Pancreas (tissue), 10 donors: ENCODE results near the gene ITPA. TPM values are rescaled to one million over a fixed set of nuclear protein-coding genes. Genes with fewer than 3 reads are reported as not detected.

Experiments used
- ATAC-seq, 4 donors: fragments of 200-7000 bp; cut with Tn5 transposase; one replicate each; pipeline versions ENCODE4 v1.8.0 to v1.9.1; 2020; ENCODE audit warnings: mild to moderate bottlenecking in 4 of 4, moderate library complexity in 4 of 4
- DNase-seq, 6 donors: peaks; one replicate each; pipeline ENCODE4 v3.0.0-alpha.2; 2020
- FAIRE-seq: peaks from 2 replicates; lab custom pipeline; 2012; peaks lifted over from hg19 to GRCh38; lab: Jason Lieb, UNC
- H3K27ac ChIP-seq, 4 donors: fragments of 200-600 bp; sonication (generic); 1 replicate in 3 of 4; 2 replicates in 1 of 4; pipeline versions ENCODE4 v1.5.0 to v1.8.0; 2020
- H3K27me3 ChIP-seq, 4 donors: fragments of 200-600 bp; one replicate each; pipeline ENCODE4 v1.8.0; 2021
- H3K36me3 ChIP-seq, 3 donors: fragments of 200-600 bp; sonication (generic) in 1 of 3; one replicate each; pipeline versions ENCODE4 v1.5.0 to v1.8.0; 2020 to 2021
- H3K4me1 ChIP-seq, 3 donors: fragments of 200-600 bp; one replicate each; pipeline ENCODE4 v1.8.0; 2021
- H3K4me3 ChIP-seq, 4 donors: fragments of 200-600 bp; sonication (generic) in 2 of 4; one replicate each; pipeline versions ENCODE4 v1.5.0 to v1.8.0; 2020 to 2021
- H3K9me3 ChIP-seq, 4 donors: fragments of 200-600 bp; one replicate each; pipeline ENCODE4 v1.8.0; 2021
- WGBS, 2 donors: extraction: QIAGEN DNeasy Blood & Tissue Kit; methylation state at CpG; one replicate each; pipeline ENCODE4 v1.1.7; 2013; 5-methylcytosine and 5-hydroxymethylcytosine counted together
- intact Hi-C, 3 donors: fragments of 100-400 bp; cut with DNase I; formaldehyde crosslinking; loops; one replicate each; pipeline versions ENCODE4 v1.11.1 to v1.14.2; 2022
- polyA plus RNA-seq, 2 donors: library from polyadenylated mRNA; stranded (reverse); fragments of 200-250 nt; gene quantifications; one replicate each; pipeline ENCODE4 v1.2.3, GENCODE V29; 2013
- total RNA-seq, 6 donors: library from RNA; stranded (reverse); fragmentation: NEBNext Ultra II Directional in 4 of 6; extraction: Animal tissue kit (Norgen Biotek cat#: 25700) in 4 of 6; gene quantifications; one replicate each; pipeline versions ENCODE4 v1.2.1 to v1.2.4, GENCODE V29; 2021 to 2023
- TF ChIP-seq, protein P1 (sequence below), 4 donors: fragments of 200-600 bp; sonication (generic) in 3 of 4; IDR thresholded peaks; one replicate each; pipeline versions ENCODE4 v1.5.0 to v1.8.0; 2021; ENCODE audit warnings: antibody characterized with exemption in 4 of 4
- donor health status: healthy with polysubstance abuse.
- donor health status: DM: no; HTN: no; CAD: no; lungs with moderate emphysema.
- donor health status: DM: no; HTN: no; CAD: no.
- donor health status: control.
- donor health status: control.
- donor health status: Bipolar disorder and iron deficiency.
- donor health status: DM: yes; HTN: yes; CAD: no.
- donor health status: DM: no; HTN: no; CAD: no.
- donor health status: DM: no; HTN: no; CAD: no.
- donor health status: DM: yes; HTN: yes; CAD: no.

The ITPA gene
- total and polyA plus RNA-seq, 8 donors: 14.2 to 111 (median 25.9) TPM

- 86 to 87% methylated on average over 5 of the region's 5 CpGs for WGBS, 2 donors
- intact Hi-C loops: no loop called here
- TF ChIP-seq, protein P1, sequence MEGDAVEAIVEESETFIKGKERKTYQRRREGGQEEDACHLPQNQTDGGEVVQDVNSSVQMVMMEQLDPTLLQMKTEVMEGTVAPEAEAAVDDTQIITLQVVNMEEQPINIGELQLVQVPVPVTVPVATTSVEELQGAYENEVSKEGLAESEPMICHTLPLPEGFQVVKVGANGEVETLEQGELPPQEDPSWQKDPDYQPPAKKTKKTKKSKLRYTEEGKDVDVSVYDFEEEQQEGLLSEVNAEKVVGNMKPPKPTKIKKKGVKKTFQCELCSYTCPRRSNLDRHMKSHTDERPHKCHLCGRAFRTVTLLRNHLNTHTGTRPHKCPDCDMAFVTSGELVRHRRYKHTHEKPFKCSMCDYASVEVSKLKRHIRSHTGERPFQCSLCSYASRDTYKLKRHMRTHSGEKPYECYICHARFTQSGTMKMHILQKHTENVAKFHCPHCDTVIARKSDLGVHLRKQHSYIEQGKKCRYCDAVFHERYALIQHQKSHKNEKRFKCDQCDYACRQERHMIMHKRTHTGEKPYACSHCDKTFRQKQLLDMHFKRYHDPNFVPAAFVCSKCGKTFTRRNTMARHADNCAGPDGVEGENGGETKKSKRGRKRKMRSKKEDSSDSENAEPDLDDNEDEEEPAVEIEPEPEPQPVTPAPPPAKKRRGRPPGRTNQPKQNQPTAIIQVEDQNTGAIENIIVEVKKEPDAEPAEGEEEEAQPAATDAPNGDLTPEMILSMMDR (IDR thresholded peaks at IDR 0.05): no peak
Observed at GRCh38 chr20:3258429-3258828, 49.1 kb downstream of the ITPA start.

DNA sequence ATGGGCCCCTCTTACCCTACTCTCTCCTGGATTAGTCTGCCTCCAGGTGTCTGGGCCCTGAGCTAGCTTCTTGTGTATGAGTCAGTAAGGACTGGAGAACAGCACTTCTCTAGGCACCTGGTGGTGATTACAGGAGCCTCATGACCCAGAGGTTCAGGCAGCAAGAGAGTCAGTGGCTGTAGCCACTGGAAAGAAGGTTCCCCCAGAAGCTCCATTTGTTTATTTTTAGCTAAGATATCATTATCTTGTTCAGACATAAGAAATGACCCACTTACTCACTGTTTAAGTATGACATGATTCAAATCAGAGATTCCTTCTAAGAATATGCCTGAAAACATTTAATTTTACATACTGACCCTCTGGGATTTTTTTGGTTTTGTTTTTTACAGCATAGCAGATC is 53.3 kb downstream of the ITPA start:
- no peaks in the 10 kb centered on the region for H3K4me1 ChIP-seq
- peaks cover 3 to 13% (median 8%) of the 10 kb centered on the region in 3 donors for H3K36me3 ChIP-seq
- H3K27ac ChIP-seq: no peak overlapping the region
- TF ChIP-seq, protein P1 (IDR thresholded peaks at IDR 0.05): no peak
- H3K4me3 ChIP-seq: no peak overlapping the region
- ATAC-seq (no peak), DNase-seq (no peak), FAIRE-seq (no peak)
- H3K27me3 ChIP-seq: no peaks in the 10 kb centered on the region
- H3K9me3 ChIP-seq: no peaks in the 10 kb centered on the region
- intact Hi-C loops: no loop called here

More at GRCh38 chr20:3258429-3258828, 49.1 kb downstream of the ITPA start:
- Histone ChIP-seq H3K9me3 (no peaks in the 10 kb centered on the region), H3K27ac (no peak overlapping the region), H3K36me3 (peaks cover 3 to 17% (median 5%) of the 10 kb centered on the region in 3 donors), H3K4me1 (no peaks in the 10 kb centered on the region), H3K4me3 (no peak overlapping the region), H3K27me3 (no peaks in the 10 kb centered on the region)
- no peak for FAIRE-seq
- ATAC-seq: no peak
- no peak for DNase-seq

DNA sequence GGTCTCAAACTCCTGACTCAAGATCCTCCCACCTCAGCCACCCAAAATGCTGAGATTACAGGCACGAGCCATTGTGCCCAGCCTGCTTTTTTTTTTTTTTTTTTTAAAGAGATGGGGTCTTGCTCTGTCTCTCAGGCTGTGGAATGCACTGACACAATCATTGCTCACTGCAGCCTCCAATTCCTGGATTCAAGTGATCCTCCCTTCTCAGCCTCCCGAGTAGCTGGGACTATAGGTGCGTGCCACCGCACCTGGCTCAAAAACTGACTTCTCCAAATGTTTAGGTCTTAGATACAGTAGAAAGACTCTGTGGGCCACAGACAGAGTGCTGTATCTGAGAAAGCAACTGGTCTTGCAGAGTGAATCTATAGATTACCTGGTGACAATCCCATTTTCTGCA is 60.8 kb downstream of the ITPA start:
- Histone ChIP-seq H3K4me3 (no peak overlapping the region), H3K9me3 (no peaks in the 10 kb centered on the region), H3K4me1 (no peaks in the 10 kb centered on the region), H3K27ac (no peak overlapping the region), H3K36me3 (peaks cover 0 to 10% (median 0%) of the 10 kb centered on the region in 3 donors), H3K27me3 (no peaks in the 10 kb centered on the region)
- FAIRE-seq (no peak), DNase-seq (no peak), ATAC-seq (no peak)
- 98 to 100% methylated on average over 4 of the region's 4 CpGs for WGBS, 2 donors
- TF ChIP-seq, protein P1 (IDR thresholded peaks at IDR 0.05): no peak
- intact Hi-C loops: no loop called here

GRCh38 chr20:3273371-3273770 is 64.1 kb downstream of the ITPA start:
- no peak for ATAC-seq
- H3K9me3 ChIP-seq: no peaks in the 10 kb centered on the region
- H3K4me3 ChIP-seq: no peak overlapping the region
- intact Hi-C loops: no loop called here
- no peak for FAIRE-seq
- H3K4me1 ChIP-seq: no peaks in the 10 kb centered on the region
- DNase-seq: no peak
- H3K36me3 ChIP-seq: peaks cover 0 to 20% (median 3%) of the 10 kb centered on the region in 3 donors
- TF ChIP-seq, protein P1 (IDR thresholded peaks at IDR 0.05): no peak
- WGBS, 2 donors: 93 to 95% methylated on average over 4 of the region's 4 CpGs
- H3K27me3 ChIP-seq: no peaks in the 10 kb centered on the region
- no peak overlapping the region for H3K27ac ChIP-seq

Other genes with a start within 250 kb of the ITPA start
- gene GNRH2, start 165.9 kb upstream of the ITPA start, total RNA-seq: not detected
- gene GNRH2, start 165.9 kb upstream of the ITPA start, polyA plus RNA-seq: not detected
- gene MRPS26, start 163.4 kb upstream of the ITPA start, total RNA-seq: 10 to 100 TPM; 14.4 to 26.7 (median 20.5) TPM
- gene MRPS26, start 163.4 kb upstream of the ITPA start, polyA plus RNA-seq: 10 to 100 TPM; 46.4 to 46.7 TPM
- gene OXT, start 137.9 kb upstream of the ITPA start, total RNA-seq: under 1 TPM in 1 of 6 donors, not detected in 5; 0.38 TPM
- not detected for gene OXT, start 137.9 kb upstream of the ITPA start, polyA plus RNA-seq
- gene AVP, start 124.8 kb upstream of the ITPA start, total RNA-seq: not detected
- gene AVP, start 124.8 kb upstream of the ITPA start, polyA plus RNA-seq: not detected
- gene FASTKD5, start 49.6 kb upstream of the ITPA start, total RNA-seq: 1 to 10 TPM; 2.7 to 7.6 (median 4.0) TPM
- 1 to 10 TPM; 2.9 to 6.6 TPM for gene FASTKD5, start 49.6 kb upstream of the ITPA start, polyA plus RNA-seq
- gene UBOX5, start 49.6 kb upstream of the ITPA start, total RNA-seq: 1 to 10 TPM; 2.3 to 4.2 (median 3.5) TPM
- 1 to 10 TPM; 3.7 to 4.0 TPM for gene UBOX5, start 49.6 kb upstream of the ITPA start, polyA plus RNA-seq
- gene LZTS3, start 35.9 kb upstream of the ITPA start, total RNA-seq: 10 to 100 TPM; 17.5 to 18.9 (median 18.3) TPM
- gene LZTS3, start 35.9 kb upstream of the ITPA start, polyA plus RNA-seq: 10 to 100 TPM; 20.3 to 30.5 TPM
- gene DDRGK1, start 4.8 kb upstream of the ITPA start, total RNA-seq: 10 to 100 TPM; 42.0 to 52.8 (median 48.1) TPM
- 10 to 100 TPM; 46.1 to 50.0 TPM for gene DDRGK1, start 4.8 kb upstream of the ITPA start, polyA plus RNA-seq
- under 1 TPM; 0.14 to 0.87 (median 0.42) TPM for gene SLC4A11, start 29.7 kb downstream of the ITPA start, total RNA-seq
- gene SLC4A11, start 29.7 kb downstream of the ITPA start, polyA plus RNA-seq: 1 to 10 TPM in 1 of 2 donors, under 1 TPM in 1; 0.87 to 1.1 TPM
- gene DNAAF9, start 198.2 kb downstream of the ITPA start, total RNA-seq: 10 to 100 TPM in 1 of 6 donors, 1 to 10 TPM in 5; 3.9 to 10.2 (median 4.8) TPM
- 1 to 10 TPM; 5.1 to 5.9 TPM for gene DNAAF9, start 198.2 kb downstream of the ITPA start, polyA plus RNA-seq